SU-DHL-6 (cell line): ENCODE measurements around the gene MGST1.

Experiments
- EZH2phosphoT487 ChIP-seq: fragments of 200-600 bp; sonication (generic), shearing (Covaris generic); conservative IDR thresholded peaks from 2 replicates; pipeline ENCODE4 v1.6.1; 2018; ENCODE audit warnings: mild to moderate bottlenecking, antibody characterized with exemption, low read length, moderate library complexity, mixed read lengths
- TF ChIP-seq, protein P1 (sequence below): fragments of 200-600 bp; sonication (generic); IDR thresholded peaks from one replicate; pipeline ENCODE4 v1.5.1; 2017; ENCODE audit warnings: antibody characterized with exemption, mild to moderate bottlenecking, low read length, moderate library complexity; ENCODE audit not compliant: insufficient read depth, poor library complexity, severe bottlenecking

GRCh38 chr12:16331998-16332397, 15.4 kb upstream of the MGST1 start:
- TF ChIP-seq, protein P1, sequence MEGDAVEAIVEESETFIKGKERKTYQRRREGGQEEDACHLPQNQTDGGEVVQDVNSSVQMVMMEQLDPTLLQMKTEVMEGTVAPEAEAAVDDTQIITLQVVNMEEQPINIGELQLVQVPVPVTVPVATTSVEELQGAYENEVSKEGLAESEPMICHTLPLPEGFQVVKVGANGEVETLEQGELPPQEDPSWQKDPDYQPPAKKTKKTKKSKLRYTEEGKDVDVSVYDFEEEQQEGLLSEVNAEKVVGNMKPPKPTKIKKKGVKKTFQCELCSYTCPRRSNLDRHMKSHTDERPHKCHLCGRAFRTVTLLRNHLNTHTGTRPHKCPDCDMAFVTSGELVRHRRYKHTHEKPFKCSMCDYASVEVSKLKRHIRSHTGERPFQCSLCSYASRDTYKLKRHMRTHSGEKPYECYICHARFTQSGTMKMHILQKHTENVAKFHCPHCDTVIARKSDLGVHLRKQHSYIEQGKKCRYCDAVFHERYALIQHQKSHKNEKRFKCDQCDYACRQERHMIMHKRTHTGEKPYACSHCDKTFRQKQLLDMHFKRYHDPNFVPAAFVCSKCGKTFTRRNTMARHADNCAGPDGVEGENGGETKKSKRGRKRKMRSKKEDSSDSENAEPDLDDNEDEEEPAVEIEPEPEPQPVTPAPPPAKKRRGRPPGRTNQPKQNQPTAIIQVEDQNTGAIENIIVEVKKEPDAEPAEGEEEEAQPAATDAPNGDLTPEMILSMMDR = no peak
- TF ChIP-seq EZH2phosphoT487 = no peak
